ENCODE data around the gene HIVEP3.

Gene HIVEP3

DNA sequence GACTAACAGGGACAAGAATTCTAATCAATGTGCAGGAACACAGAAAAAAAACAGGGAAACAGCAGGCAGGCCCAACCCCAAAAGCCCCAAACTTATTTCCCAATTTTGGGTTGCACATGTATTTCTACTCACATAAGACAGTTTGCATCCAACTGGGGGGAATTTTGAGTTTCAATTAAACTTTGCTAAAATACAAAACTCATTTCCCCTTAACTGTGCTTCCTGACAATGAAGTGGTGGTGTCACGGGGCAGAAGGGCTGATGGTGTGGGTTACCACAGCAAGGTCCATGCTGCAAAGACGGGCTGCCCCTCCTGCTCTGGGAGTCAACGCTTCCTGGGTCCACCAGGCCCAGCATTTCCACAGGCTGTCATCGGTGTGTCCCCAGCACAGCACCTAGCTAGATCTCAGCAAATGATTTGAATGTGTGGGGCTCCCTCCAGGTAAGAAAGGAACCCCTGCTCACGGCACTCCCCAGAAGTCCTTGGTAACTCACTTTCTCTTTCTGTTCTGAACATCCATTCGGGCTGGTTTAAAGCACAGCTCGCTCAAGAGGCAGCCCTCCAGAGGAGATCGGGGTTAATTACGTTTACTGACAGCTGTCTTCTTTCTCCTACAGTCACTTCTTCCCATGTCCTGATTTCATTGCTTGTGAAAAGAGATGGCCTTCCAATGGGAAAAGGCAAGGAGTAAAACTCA is 27.4 kb downstream of the HIVEP3 start:
- peak; percentile 80 to 92 (median 87) for DNase-seq

DNA sequence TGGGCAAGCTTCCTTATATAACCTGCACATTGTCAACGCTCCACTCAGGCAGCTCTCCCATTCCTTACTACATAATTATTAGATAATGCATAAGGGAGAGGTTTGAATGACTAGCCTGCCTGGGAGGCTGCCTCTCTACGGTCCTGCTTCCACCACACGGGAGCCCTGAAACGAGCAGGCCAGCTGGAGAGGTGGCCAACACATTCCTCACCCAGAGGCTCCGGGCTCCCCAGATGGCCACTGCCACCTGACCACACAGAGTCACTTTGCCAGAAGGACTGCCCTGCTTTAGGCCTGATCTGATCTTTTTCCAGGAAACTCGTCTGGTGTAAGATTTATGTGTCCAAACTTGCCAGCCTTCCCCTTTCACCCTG is 27.9 kb downstream of the HIVEP3 start:
- CTCF ChIA-PET, result interaction anchor here (0.9 to 1.9 kb wide), 2 partner anchors 28 to 80 kb away, joined by 4 to 6 read pairs; no protein-coding TSS in a partner anchor
- peak overlapping the region; percentile 58 to 85 for H3K27ac ChIP-seq (ENCODE audit: insufficient read depth in 1 of 2, low read depth in 1 of 2, low read length in 2 of 2, poor library complexity in 1 of 2, severe bottlenecking in 2 of 2)
- H3K4me1 ChIP-seq (ENCODE audit: control extremely low read depth in 1 of 4, control insufficient read depth in 4 of 4, insufficient read depth in 4 of 4, low read length in 3 of 4), result peaks cover 15 to 71% (median 55%) of the 10 kb centered on the region in 4 experiments
- H3K36me3 ChIP-seq (ENCODE audit: control insufficient read depth in 4 of 4, insufficient read depth in 4 of 4, low read length in 3 of 4), result no peaks in the 10 kb centered on the region
- no peaks in the 10 kb centered on the region for H3K27me3 ChIP-seq (replicated peaks in 2 of 5; ENCODE audit: control insufficient read depth in 4 of 5, insufficient read depth in 5 of 5, low read length in 4 of 5)
- peak overlapping the region in 5 of 7 experiments; percentile 63 to 74 (median 73) for H3K4me3 ChIP-seq (ENCODE audit: control insufficient read depth in 1 of 7, extremely low read depth in 1 of 7, insufficient read depth in 4 of 7, low read depth in 2 of 7, low read length in 6 of 7)
- WGBS (ENCODE audit: insufficient coverage), result 15% methylated on average over 4 of the region's 6 CpGs
- no peak for DNase-seq
- POLR2A ChIA-PET, result no interaction called here
- no peaks in the 10 kb centered on the region for H3K9me3 ChIP-seq (ENCODE audit: control extremely low read depth in 1 of 5, control insufficient read depth in 4 of 5, insufficient read depth in 2 of 5, low read depth in 1 of 5, low read length in 4 of 5)

More for the DNA sequence above, 27.4 kb downstream of the HIVEP3 start:
- 0% methylated on average over 7 of the region's 9 CpGs for WGBS (ENCODE audit: insufficient coverage)
- ChIA-PET POLR2A (interaction anchor here (0.9 kb wide), 1 partner anchor 89 kb away, joined by 3 read pairs; no protein-coding TSS in a partner anchor), CTCF (interaction anchor here (0.7 to 2.5 kb wide), 14 partner anchors 8 to 108 kb away, joined by 3 to 12 read pairs (median 4); partner anchors contain the start of gene HIVEP3)
- H3K27me3 ChIP-seq (replicated peaks in 2 of 5; ENCODE audit: control insufficient read depth in 4 of 5, insufficient read depth in 5 of 5, low read length in 4 of 5), result no peaks in the 10 kb centered on the region
- H3K4me1 ChIP-seq (ENCODE audit: control extremely low read depth in 1 of 4, control insufficient read depth in 4 of 4, insufficient read depth in 4 of 4, low read length in 3 of 4), result peaks cover 15 to 71% (median 55%) of the 10 kb centered on the region in 4 experiments
- H3K4me3 ChIP-seq (ENCODE audit: control insufficient read depth in 1 of 7, extremely low read depth in 1 of 7, insufficient read depth in 4 of 7, low read depth in 2 of 7, low read length in 6 of 7), result peak overlapping the region in 6 of 7 experiments; percentile 63 to 74 (median 71)
- no peaks in the 10 kb centered on the region for H3K36me3 ChIP-seq (ENCODE audit: control insufficient read depth in 4 of 4, insufficient read depth in 4 of 4, low read length in 3 of 4)
- H3K9me3 ChIP-seq (ENCODE audit: control extremely low read depth in 1 of 5, control insufficient read depth in 4 of 5, insufficient read depth in 2 of 5, low read depth in 1 of 5, low read length in 4 of 5), result no peaks in the 10 kb centered on the region
- H3K27ac ChIP-seq (ENCODE audit: insufficient read depth in 1 of 2, low read depth in 1 of 2, low read length in 2 of 2, poor library complexity in 1 of 2, severe bottlenecking in 2 of 2), result peak overlapping the region; percentile 58 to 85

DNA sequence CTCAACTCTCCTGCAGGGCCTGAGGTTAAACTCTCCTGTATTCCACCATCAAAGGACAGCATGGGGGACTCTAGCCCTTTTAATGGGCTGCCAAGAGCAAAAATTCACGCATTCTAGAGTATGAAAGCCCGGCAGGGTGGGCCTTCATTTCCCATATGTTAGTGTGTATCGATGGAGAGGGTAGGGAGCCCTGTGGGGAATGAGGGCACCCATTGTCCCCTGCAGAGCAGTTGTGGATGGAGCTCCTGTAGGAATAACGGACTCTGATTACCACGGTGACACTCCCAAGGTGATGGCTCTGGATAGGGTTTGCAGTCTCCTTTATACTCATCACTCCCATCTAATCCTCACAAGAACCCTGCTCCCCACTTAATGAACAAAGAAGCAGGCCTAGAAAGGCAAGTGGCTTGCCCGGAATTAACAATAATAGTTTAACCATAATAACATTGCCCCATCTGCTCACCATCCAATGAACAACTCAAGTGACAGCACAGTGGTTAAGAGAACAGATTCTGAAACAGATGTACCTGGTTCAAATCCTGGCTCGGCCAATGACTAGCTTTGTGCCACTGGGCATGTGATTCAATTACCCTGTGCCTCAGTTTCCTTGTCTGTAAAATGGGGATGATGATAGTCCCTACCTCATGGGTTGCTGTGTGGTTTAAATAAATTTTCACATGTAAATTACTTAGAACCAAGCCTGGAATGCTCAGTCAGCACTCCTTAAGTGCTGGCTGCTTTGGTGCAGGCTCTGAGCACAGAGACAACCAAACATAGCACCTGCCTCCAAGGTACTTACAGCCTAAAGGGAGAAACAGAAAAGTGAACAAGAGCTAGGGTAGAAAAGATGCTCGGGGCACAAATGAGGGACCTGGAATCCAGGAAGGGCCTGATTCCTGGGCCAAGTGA is 29.0 kb downstream of the HIVEP3 start:
- ChIA-PET POLR2A (no interaction called here), CTCF (interaction anchor here (0.9 kb wide), 1 partner anchor 27 kb away, joined by 4 read pairs; no protein-coding TSS in a partner anchor)
- 93% methylated on average over 4 of the region's 8 CpGs for WGBS (ENCODE audit: insufficient coverage)
- DNase-seq, result no peak
- no peaks in the 10 kb centered on the region for H3K9me3 ChIP-seq (ENCODE audit: control extremely low read depth in 1 of 5, control insufficient read depth in 4 of 5, insufficient read depth in 2 of 5, low read depth in 1 of 5, low read length in 4 of 5)
- no peak overlapping the region for H3K27ac ChIP-seq (ENCODE audit: insufficient read depth in 1 of 2, low read depth in 1 of 2, low read length in 2 of 2, poor library complexity in 1 of 2, severe bottlenecking in 2 of 2)
- peaks cover 15 to 65% (median 47%) of the 10 kb centered on the region in 4 experiments for H3K4me1 ChIP-seq (ENCODE audit: control extremely low read depth in 1 of 4, control insufficient read depth in 4 of 4, insufficient read depth in 4 of 4, low read length in 3 of 4)
- H3K4me3 ChIP-seq (ENCODE audit: control insufficient read depth in 1 of 7, extremely low read depth in 1 of 7, insufficient read depth in 4 of 7, low read depth in 2 of 7, low read length in 6 of 7), result no peak overlapping the region
- no peaks in the 10 kb centered on the region for H3K27me3 ChIP-seq (replicated peaks in 2 of 5; ENCODE audit: control insufficient read depth in 4 of 5, insufficient read depth in 5 of 5, low read length in 4 of 5)
- H3K36me3 ChIP-seq (ENCODE audit: control insufficient read depth in 4 of 4, insufficient read depth in 4 of 4, low read length in 3 of 4), result no peaks in the 10 kb centered on the region

DNA sequence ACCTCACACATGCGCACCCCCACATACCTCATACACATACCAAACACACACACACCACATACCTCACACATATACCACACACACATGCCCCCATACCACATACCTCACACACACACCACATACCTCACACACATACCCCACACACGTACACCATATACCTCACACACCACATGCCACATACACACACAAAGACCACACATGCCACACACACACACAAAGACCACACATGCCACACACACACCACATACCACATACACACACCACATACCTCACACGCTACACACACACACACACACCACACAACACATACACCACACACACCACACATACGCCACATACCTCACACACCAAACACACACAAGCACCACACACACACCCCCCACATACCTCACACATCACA is 30.0 kb downstream of the HIVEP3 start:
- H3K36me3 ChIP-seq (ENCODE audit: control insufficient read depth in 4 of 4, insufficient read depth in 4 of 4, low read length in 3 of 4), result no peaks in the 10 kb centered on the region
- H3K9me3 ChIP-seq (ENCODE audit: control extremely low read depth in 1 of 5, control insufficient read depth in 4 of 5, insufficient read depth in 2 of 5, low read depth in 1 of 5, low read length in 4 of 5), result no peaks in the 10 kb centered on the region
- ChIA-PET CTCF (no interaction called here), POLR2A (no interaction called here)
- no peaks in the 10 kb centered on the region for H3K27me3 ChIP-seq (replicated peaks in 2 of 5; ENCODE audit: control insufficient read depth in 4 of 5, insufficient read depth in 5 of 5, low read length in 4 of 5)
- WGBS (ENCODE audit: insufficient coverage), result 94% methylated on average over 2 of the region's 4 CpGs
- no peak for DNase-seq
- peaks cover 9 to 63% (median 46%) of the 10 kb centered on the region in 4 experiments for H3K4me1 ChIP-seq (ENCODE audit: control extremely low read depth in 1 of 4, control insufficient read depth in 4 of 4, insufficient read depth in 4 of 4, low read length in 3 of 4)
- no peak overlapping the region for H3K4me3 ChIP-seq (ENCODE audit: control insufficient read depth in 1 of 7, extremely low read depth in 1 of 7, insufficient read depth in 4 of 7, low read depth in 2 of 7, low read length in 6 of 7)
- H3K27ac ChIP-seq (ENCODE audit: insufficient read depth in 1 of 2, low read depth in 1 of 2, low read length in 2 of 2, poor library complexity in 1 of 2, severe bottlenecking in 2 of 2), result no peak overlapping the region

DNA sequence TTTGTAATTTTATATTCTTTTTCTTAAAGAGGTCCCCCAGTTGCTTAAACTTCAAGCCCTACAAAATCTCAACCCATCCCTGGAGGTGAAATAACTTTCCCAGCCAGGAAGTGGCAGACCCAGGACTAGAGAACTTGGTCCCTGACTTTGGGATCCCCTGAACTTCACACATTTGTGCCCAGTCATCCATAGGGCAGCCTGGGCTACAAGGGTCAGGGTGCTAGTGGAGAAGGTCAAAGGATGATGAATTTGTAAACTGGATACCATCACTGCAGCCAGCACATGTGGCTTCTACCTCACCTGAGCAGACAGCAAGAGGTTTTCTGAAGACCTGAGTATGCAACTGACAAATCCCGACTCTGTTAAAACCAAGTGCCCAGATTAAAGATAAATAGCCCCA is 31.4 kb downstream of the HIVEP3 start:
- Histone ChIP-seq H3K27me3 (replicated peaks in 2 of 5; ENCODE audit: control insufficient read depth in 4 of 5, insufficient read depth in 5 of 5, low read length in 4 of 5) (no peaks in the 10 kb centered on the region), H3K36me3 (ENCODE audit: control insufficient read depth in 4 of 4, insufficient read depth in 4 of 4, low read length in 3 of 4) (no peaks in the 10 kb centered on the region), H3K4me3 (ENCODE audit: control insufficient read depth in 1 of 7, extremely low read depth in 1 of 7, insufficient read depth in 4 of 7, low read depth in 2 of 7, low read length in 6 of 7) (no peak overlapping the region), H3K27ac (ENCODE audit: insufficient read depth in 1 of 2, low read depth in 1 of 2, low read length in 2 of 2, poor library complexity in 1 of 2, severe bottlenecking in 2 of 2) (no peak overlapping the region), H3K9me3 (ENCODE audit: control extremely low read depth in 1 of 5, control insufficient read depth in 4 of 5, insufficient read depth in 2 of 5, low read depth in 1 of 5, low read length in 4 of 5) (no peaks in the 10 kb centered on the region), H3K4me1 (ENCODE audit: control extremely low read depth in 1 of 4, control insufficient read depth in 4 of 4, insufficient read depth in 4 of 4, low read length in 3 of 4) (peaks cover 19 to 65% (median 49%) of the 10 kb centered on the region in 4 experiments)
- ChIA-PET CTCF (interaction anchor here (0.9 kb wide), 1 partner anchor 148 kb away, joined by 3 read pairs; no protein-coding TSS in a partner anchor), POLR2A (no interaction called here)
- DNase-seq, result no peak
- WGBS (ENCODE audit: insufficient coverage), result no CpG with 5 or more reads among the region's 1 CpG

DNA sequence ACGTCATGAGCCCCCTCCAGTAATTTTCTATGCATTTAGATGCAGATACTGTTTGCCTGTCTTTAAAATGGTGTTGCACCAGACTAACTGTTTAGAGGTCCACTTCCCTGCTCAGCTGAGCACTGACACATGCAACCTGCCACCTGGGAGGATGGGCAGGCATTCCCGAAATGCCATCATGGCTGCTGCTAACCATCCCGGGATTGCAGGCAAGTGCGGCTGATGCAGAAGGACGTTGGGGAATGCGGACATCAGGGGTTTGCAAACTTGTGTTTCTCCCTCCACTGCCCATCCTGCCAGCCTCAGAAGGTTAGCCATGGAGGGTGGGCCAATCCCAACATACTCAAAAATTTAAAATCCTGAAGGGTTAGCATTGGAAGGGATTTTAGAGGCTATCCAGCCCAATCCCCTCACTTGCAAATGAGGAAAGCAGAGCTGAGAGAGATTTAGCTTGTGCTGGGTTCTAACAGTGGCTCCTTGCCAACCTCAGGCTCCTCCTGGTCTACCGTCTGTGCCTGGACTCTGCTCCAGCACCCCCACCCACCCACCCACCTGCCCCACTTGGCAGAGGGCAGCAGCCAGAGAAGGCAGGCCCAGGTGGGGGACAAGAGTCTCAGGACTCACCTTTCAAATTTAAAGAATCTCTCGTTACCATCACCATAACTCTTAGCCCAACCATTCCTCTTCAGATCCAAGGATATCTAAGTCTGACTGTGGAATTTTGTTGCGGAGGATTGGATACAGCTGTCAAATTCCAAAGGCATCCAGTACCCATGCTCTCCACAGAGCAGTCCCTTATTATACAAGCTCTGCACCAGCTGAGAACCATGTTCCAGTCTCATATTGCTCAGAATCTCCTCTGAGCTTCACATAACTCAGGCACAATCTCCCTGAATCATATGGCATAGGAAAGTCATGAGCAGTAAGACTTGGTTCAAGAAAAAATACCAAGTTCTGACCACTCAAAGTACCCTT is 34.2 kb downstream of the HIVEP3 start:
- Histone ChIP-seq H3K27me3 (replicated peaks in 2 of 5; ENCODE audit: control insufficient read depth in 4 of 5, insufficient read depth in 5 of 5, low read length in 4 of 5) (no peaks in the 10 kb centered on the region), H3K4me1 (ENCODE audit: control extremely low read depth in 1 of 4, control insufficient read depth in 4 of 4, insufficient read depth in 4 of 4, low read length in 3 of 4) (peaks cover 16 to 64% (median 49%) of the 10 kb centered on the region in 4 experiments), H3K4me3 (ENCODE audit: control insufficient read depth in 1 of 7, extremely low read depth in 1 of 7, insufficient read depth in 4 of 7, low read depth in 2 of 7, low read length in 6 of 7) (no peak overlapping the region), H3K9me3 (ENCODE audit: control extremely low read depth in 1 of 5, control insufficient read depth in 4 of 5, insufficient read depth in 2 of 5, low read depth in 1 of 5, low read length in 4 of 5) (no peaks in the 10 kb centered on the region), H3K27ac (ENCODE audit: insufficient read depth in 1 of 2, low read depth in 1 of 2, low read length in 2 of 2, poor library complexity in 1 of 2, severe bottlenecking in 2 of 2) (no peak overlapping the region), H3K36me3 (ENCODE audit: control insufficient read depth in 4 of 4, insufficient read depth in 4 of 4, low read length in 3 of 4) (no peaks in the 10 kb centered on the region)
- DNase-seq, result no peak
- 98% methylated on average over 5 of the region's 9 CpGs for WGBS (ENCODE audit: insufficient coverage)
- POLR2A ChIA-PET, result interaction anchor here (0.7 kb wide), 1 partner anchor 967 kb away, joined by 3 read pairs; no protein-coding TSS in a partner anchor
- CTCF ChIA-PET, result interaction anchor here (1.4 kb wide), 3 partner anchors 8 to 22 kb away, joined by 3 to 8 read pairs (median 5); no protein-coding TSS in a partner anchor

Data from common myeloid progenitor, CD34-positive (primary cell).